HG03039 (cell line): ENCODE measurements around the gene GLYATL3.
"Not testable (repeated sequence)": the region's sequence is repeated elsewhere in the genome, so short reads cannot be mapped to it uniquely, and the experiment has no call there.

Experiments used
- ATAC-seq: cut with Tn5 transposase; IDR thresholded peaks from one replicate; pipeline ENCODE4 v1.9.1; 2021; ENCODE audit warnings: mild to moderate bottlenecking, moderate library complexity; ENCODE audit not compliant: unreplicated experiment

GLYATL3 gene

DNA sequence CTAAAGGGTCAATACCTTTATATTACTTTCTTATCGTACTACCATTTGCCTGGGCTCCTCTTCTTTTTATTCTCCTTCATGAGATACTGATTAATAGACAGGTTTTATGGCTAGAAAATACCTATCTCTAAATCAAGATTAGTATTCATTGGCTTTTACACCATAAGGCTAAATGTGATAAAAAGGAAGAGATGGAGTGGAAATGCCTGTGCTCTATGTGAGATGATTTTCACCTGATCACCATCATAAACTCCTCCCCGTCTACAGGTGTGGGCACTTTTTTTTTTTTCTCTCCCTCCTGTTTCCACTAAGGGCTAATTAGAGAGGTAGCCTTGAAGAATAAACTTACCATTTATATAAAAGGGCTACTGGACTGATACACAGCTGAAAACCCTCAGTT, at the start of gene GLYATL3:
GLYATL3 (plus strand) TSS at position 301 of the 400 bp plus-strand sequence. CDS start 12,068 bp downstream, outside the sequence.
- ATAC-seq = no peak

DNA sequence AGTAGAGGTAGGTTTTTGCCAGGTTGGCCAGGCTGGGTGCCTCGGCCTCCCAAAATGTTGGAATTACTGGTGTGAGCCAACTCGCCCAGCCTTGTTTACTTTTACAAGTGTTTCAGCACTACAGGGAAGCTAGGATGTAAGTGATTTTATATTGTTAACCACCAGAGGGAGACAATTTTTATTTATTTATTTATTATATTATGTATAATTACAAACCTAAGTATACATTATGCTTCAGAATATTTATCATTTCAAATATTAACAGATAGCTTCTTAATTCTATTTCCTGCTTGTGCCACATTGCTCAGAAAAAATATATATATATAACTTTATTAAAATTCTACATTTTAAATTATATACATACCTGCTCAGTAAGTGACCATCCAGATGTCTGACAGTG, 46.5 kb upstream of the GLYATL3 start:
- no peak for ATAC-seq

DNA sequence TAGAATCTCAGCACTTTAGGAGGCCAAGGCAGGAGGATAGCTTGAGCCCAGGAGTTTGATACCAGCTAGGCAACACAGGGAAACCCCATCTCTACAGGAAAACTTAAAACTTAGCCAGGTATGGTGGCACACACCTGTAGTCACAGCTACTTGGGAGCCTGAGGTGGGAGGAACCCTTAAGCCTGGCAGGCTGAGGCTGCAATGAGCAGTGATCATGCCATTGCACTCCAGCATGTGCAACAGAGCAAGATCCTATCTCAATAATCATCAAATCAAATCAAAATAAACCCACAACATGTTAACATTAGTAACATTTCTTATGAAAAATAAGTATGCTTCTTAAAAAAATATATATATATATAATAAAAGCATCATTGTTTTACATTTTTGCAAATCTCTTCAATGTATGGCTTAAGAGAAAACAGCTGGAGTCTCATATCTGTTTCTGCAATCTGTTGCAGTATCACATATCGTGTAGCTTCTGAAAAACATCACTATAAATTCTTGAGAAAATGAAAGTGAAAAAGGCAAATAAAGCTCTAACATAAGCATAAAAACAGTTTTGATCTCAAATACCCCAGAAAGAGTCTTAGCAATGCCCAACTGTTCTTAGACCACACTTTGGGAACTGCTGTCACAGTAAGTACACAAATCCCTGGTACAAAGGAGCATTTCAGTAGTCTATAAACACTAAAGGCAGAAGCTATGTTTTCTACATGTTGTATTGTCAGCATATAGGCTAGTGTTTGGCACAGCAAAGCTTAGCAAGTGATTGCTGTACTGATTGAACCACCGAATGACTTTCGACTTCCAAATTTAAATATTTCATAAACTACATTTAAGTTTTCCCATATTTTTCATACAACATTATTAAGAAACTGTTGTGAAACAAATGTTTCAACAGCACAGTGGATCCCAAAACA, 44.7 kb upstream of the GLYATL3 start:
- ATAC-seq = peak; percentile 68

DNA sequence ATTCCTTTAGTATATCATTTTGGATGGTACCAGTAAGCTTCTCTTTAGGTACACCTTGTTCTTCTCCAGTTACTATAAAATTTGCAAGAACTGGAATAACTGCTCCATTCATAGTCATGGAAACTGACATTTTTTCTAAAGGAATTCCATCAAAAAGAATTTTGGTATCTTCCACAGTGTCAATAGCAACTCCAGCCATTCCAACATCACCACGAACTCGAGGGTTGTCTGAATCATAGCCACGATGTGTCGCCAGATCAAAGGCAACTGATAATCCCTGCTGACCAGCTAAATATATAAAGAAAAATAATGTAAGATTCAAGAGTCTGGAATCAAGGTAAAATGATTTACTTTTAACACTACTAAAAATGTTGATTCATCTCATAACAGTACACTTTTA, 42.0 kb upstream of the GLYATL3 start:
- no peak for ATAC-seq

DNA sequence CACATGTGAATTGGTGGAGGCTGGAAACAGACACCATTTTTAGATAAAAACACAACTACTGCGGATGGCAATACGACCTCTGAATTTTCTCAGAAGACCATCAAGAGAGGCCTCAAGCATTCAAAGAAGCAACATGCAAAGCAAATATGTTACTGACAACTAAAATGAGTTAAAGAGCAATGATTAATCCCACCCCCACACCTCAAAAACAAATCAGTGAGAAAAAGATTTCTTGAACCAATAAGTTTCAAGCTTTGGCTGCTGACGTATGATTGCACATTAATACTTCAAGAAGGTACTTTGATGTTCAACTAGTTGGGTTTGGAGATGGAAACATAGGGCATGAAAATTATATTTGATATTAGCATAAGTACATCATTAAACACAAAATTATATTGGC, 37.7 kb upstream of the GLYATL3 start:
- ATAC-seq = no peak

DNA sequence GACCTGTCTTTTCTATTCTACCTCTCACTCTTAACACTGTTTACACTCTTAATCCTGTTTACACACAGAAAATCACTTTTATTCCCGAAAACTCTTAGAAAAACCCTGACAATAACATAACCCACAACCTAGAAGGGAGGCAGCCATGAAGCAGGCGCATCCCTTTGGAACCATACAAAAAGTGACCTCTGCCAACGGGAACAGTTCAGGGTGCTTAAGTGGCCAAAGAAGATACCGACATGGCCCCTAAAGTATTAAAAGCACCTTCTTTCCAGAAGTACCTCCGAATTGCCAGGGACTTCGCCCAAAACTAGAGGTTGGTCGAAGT, 37.2 kb upstream of the GLYATL3 start:
- peak; percentile 7 for ATAC-seq

DNA sequence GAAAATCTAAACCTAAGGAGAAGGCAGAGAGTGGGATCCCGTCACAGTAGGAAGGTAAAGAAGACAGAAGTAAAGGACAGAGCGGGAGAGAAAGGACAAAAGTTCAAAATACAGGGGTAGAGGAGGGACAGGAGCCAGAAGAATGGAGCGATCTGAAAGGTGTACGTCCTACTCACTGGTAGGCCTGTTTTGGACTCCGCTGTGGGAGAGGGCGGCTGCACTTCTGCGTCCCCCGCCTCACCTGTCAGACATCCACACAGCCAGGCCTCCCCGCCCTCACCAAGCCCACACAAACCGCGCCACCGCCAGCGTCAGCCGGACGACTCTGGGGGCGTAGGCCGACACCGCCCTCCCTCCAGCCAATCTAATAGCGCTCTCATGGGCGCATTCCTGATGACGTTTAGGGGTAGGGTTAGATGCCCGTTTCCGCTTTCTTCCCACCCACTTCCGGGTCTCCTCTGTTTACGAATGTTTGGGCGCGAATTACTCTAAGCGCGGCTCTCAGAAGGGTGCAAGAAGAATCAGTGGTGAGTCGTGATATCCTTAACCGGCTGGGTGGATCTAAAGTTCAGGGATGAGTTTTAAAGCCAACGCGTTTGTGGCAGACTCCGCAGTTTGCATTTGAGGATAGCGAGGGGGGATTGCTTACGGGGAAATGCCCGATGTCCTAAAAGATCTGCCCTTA, 36.7 kb upstream of the GLYATL3 start, which contains the start of the genes CENPQ and MMUT:
CENPQ (plus strand) TSS at position 444 of the 685 bp plus-strand sequence. CDS start 6,807 bp downstream, outside the sequence.
MMUT (minus strand) TSS at position 327 of the 685 bp plus-strand sequence. CDS start 3,787 bp downstream, outside the sequence.
- ATAC-seq = peak; percentile 99

DNA sequence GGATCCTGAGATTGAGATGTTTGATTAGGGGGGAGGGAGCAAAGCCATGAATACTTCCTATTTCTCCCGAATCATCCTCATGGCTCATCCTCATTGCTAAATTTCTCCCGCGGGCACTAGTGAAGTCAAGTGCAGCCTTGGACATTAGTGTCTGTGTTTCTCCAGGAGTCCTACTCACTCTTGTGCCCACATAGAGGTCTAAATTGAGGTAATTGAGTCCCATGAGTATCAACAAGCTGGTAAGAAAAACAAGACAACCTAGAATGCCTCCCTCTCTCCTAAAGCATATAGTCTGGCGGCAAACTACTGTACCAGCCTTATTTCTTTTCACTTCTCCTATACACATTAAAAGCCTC, 36.1 kb upstream of the GLYATL3 start:
- no peak for ATAC-seq

DNA sequence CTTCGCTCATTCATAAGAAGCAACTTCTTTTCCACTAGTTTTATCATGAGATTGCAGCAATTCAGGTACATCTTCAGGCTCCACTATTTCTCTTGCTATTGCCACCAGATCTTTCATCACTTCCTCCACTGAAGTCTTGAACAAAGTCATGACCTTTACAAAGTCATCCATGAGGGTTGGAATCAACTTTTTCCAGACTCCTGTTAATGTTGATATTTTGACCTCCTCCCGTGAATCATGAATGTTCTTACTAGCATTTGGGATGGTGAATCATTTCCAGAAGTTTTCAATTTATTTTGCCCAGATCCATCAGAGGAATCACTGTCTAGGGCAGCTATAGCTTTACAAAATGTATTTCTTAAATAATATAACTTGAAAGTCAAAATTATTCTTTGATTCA, 35.0 kb upstream of the GLYATL3 start:
- ATAC-seq = no peak

DNA sequence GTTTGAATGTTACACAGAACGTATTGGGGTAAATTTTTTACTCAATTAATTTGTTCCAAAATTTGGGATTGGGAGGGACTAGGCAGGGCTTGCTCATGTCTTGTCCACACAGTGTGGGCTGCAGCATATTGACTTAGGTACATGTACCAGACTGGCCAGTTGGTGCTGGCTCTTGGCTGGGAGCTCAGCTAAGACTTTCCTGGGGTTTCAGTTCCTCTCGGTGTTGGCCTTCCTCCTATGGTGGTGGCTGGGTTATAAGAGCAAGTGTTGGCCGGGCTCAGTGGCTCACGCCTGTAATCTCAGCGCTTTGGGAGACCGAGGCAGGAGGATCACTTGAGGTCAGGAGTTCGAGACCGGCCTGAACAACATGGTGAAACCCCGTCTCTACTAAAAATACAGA, 31.7 kb upstream of the GLYATL3 start:
- no peak for ATAC-seq

DNA sequence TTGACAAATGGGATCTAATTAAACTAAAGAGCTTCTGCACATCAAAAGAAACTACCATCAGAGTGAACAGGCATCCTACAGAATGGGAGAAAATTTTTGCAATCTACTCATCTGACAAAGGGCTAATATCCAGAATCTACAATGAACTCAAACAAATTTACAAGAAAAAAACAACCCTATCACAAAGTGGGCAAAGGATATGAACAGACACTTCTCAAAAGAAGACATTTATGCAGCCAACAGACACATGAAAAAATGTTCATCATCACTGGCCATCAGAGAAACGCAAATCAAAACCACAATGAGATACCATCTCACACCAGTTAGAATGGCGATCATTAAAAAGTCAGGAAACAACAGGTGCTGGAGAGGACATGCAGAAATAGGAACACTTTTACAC, 23.2 kb upstream of the GLYATL3 start:
- ATAC-seq = not testable (repeated sequence)

DNA sequence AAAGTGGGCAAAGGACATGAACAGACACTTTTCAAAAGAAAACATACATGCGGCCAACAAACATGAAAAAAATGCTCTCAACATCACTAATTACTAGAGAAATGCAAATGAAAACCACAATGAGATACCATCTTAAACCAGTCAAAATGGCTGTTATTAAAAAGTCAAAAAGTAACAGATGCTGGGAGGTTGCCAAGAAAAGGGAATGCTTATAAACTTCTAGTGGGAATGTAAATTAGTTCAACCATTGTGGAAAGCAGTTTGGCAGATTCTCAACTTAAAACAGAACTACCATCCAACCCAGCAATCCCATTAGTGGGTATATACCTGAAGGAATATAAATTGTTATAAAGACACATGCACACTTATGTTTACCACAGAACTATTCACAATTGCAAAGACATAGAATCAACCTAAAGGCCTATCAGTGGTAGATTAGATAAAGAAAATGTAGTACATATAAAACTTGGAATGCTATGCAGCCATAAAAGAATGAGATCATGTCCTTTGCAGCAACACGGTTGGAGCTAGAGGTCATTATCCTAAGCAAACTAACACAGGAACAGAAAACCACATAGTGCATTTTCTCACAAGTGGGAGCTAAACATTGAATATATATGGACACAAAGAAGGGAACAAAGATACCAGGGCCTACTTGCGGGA, 20.3 kb upstream of the GLYATL3 start:
- ATAC-seq = no peak

DNA sequence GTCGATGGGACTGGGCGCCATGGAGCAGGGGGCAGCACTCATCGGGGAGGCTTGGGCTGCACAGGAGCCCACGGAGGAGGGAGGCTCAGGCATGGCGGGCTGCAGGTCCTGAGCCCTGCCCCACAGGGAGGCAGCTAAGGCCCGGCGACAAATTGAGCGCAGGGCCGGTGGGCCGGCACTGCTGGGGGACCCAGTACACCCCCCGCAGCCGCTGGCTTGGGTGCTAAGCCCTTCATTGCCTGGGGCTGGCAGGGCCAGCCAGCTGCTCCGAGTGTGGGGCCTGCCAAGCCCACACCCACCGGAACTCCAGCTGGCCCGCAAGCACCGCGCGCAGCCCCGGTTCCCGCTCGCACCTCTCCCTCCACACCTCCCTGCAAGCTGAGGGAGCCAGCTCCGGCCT, 17.9 kb upstream of the GLYATL3 start:
- ATAC-seq = not testable (repeated sequence)

DNA sequence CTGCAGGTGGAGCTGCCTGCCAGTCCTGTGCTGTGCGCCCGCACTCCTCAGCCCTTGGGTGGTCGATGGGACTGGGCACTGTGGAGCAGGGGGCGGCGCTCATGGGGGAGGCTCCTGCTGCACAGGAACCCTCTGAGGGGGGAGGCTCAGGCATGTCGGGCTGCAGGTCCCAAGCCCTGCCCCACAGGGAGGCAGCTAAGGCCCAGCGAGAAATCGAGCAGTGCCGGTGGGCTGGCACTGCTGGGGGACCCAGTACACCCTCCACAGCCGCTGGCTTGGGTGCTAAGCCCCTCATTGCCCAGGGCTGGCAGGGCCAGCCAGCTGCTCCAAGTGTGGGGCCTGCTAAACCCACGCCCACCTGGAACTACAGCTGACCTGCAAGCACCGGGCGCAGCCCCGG, 16.3 kb upstream of the GLYATL3 start:
- ATAC-seq = not testable (repeated sequence)

DNA sequence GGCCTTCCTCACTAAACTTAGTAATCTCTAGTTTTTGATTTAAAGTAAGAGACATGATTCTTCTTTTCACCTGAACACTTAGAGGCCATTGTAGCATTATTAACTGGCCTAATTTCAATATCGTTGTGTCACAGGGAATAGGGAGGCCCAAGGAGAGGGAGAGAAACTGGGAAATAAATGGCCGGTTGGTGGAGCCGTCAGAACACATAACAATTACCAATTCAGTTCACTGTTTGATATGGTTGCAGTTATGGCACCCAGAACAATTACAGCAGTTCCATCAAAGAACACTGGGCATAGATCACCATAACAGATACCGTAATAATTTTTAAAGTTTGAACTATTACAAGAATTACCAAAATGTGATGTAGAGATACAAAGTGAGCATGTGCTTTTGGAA, 9.1 kb upstream of the GLYATL3 start:
- no peak for ATAC-seq

DNA sequence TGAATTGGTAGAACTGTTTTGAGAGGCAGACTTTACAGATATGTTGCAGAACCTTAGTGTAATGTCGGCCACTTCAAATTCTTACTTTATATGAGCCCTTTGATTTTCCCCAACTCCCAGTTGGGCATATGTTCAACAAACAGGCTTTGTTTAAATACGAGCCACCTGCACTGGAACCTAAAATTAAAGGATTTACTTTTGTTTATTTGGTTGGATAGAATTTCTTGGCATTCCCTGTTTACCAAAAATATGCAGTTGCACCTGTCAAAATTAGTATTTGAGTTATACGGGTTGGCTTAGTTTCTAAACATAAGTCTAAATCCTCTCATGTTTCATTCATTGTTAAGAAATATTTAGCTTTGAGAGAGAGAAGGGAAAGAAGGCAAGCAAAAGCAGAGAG, 2.4 kb upstream of the GLYATL3 start:
- ATAC-seq = no peak

DNA sequence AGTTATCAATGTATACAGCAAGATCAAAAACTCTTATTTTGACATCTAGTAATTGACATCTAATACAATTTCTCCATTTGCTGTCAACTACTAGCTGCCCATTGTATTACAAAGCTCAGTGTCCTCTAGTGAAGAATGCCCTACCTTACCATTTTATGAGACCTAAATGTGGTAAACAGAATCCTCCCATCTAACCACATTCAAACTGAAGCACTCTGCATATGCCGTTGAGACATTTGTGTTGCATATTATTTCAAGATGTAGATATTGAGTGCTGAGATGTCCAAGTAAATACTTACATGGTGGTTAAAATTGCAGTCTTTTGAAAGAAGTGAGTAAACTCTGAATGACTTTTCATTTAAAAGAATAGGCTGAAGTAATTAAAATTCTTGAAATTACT, 597 bp upstream of the GLYATL3 start:
- no peak for ATAC-seq

DNA sequence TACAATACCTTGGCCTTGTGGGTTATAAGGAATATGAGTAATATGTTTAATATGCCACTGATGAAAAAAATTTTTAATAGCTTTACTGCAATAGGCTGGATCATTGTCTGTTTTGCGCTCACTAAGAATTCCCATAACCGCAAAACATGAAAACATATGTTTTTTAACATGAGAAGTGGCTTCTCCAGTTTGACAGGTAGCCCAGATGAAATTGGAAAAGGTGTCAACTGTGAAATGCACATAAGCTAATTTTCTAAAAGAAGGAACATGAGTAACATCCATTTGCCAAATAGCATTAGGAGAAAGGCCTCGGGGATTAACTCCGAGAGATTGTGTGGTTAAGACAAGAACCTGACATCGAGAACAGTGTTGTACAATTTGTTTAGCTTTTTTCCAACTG, 4.9 kb downstream of the GLYATL3 start:
- no peak for ATAC-seq

DNA sequence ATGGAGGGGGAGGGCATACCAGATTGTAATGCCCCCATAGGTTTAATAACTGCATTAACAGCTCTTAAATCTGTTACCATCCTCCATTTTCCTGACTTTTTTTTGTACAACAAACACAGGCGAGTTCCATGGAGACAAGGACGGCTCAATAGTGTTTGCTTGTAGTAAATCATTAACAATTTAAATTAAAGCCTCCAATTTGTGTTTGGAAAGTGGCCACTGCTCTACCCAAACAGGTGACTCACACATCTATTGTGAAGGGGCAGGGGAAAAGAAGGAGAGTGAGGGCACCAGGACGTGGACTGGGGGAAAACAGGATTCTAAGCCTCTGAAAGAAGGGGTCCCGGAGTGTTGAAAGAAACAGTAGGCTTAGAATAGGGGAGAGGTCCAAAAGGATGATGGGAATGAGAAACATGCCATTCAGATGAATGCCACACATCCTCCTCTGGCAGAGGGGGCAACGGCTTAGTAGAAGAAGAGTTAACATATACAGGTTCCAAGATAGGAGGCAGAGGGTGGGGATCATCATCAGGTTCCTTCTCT, 6.9 kb downstream of the GLYATL3 start:
- ATAC-seq = no peak

DNA sequence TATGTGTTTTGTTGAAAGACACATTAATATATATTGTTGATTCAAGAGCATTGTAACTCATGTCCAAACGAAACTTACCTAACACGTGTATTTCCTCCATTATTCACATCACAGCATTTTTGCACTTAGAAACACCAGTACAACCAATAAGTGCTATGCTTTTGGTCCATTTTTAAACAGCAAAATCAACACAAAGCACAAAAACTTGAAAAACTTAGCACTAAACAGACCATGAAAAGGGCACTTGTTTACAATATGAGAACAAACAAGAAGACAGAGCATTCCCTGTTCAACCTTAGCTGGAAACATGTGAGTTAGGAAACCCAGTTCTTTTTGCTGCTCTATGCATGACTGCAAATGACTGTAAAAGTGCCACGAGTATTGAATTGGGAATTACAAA, 9.6 kb downstream of the GLYATL3 start:
- no peak for ATAC-seq
